HepG2 (cell line): ENCODE results near the gene OR2B2. TPM values are rescaled to one million over a fixed set of nuclear protein-coding genes. Genes with fewer than 3 reads are reported as not detected.
A peak's percentile ranks its signal among the peaks of the same experiment; 100 is the strongest.

Source experiments
- ATF7 ChIP-seq, 2 experiments: fragments of 450-650 bp in 1 of 2; sonication (generic) in 1 of 2; formaldehyde crosslinking in 1 of 2; IDR thresholded peaks; 2 replicates each; pipeline versions ENCODE4 v1.4.0 to v1.6.1; 2016 to 2020; ENCODE audit warnings: antibody characterized with exemption in 1 of 2, mild to moderate bottlenecking in 1 of 2, missing genetic modification reagents in 1 of 2
- FOXA1 ChIP-seq, 2 experiments: fragments of 450-650 bp in 1 of 2; sonication (generic) in 1 of 2; formaldehyde crosslinking in 1 of 2; IDR thresholded peaks; 2 replicates each; pipeline versions ENCODE4 v1.4.0 to v1.6.1; 2016 to 2020; ENCODE audit warnings: missing genetic modification reagents in 1 of 2
- GATAD2A ChIP-seq: IDR thresholded peaks from 2 replicates; pipeline ENCODE4 v1.6.1; 2016
- GLI4 ChIP-seq: sonication (generic); formaldehyde crosslinking; IDR thresholded peaks from 2 replicates; pipeline ENCODE4 v1.5.1; 2020; ENCODE audit warnings: missing genetic modification reagents, mild to moderate bottlenecking, moderate library complexity, borderline replicate concordance
- HNRNPH1 ChIP-seq: fragments of 200-400 bp; formaldehyde crosslinking; optimal IDR thresholded peaks from 2 replicates; pipeline ENCODE3; 2017; ENCODE audit warnings: mild to moderate bottlenecking, low read depth, low read length
- IRF1 ChIP-seq: sonication (generic); formaldehyde crosslinking; IDR thresholded peaks from 2 replicates; pipeline ENCODE4 v1.4.0; 2020; ENCODE audit warnings: low read depth, mild to moderate bottlenecking, missing genetic modification reagents
- IRF2 ChIP-seq: IDR thresholded peaks from 2 replicates; pipeline ENCODE4 v1.6.1; 2018; ENCODE audit warnings: missing genetic modification reagents, missing compliant biosample characterization
- KAT7 ChIP-seq: IDR thresholded peaks from 2 replicates; pipeline ENCODE4 v1.6.1; 2018; ENCODE audit warnings: borderline replicate concordance, missing compliant biosample characterization
- MIER3 ChIP-seq: IDR thresholded peaks from 2 replicates; pipeline ENCODE4 v1.6.1; 2016; ENCODE audit warnings: missing compliant biosample characterization, borderline replicate concordance
- NFRKB ChIP-seq: fragments of 450-650 bp; IDR thresholded peaks from 2 replicates; pipeline ENCODE4 v1.6.1; 2017
- NR2F6 ChIP-seq, 2 experiments: IDR thresholded peaks; 2 replicates each; pipeline ENCODE4 v1.6.1; 2016; ENCODE audit warnings: antibody characterized with exemption in 1 of 2, mild to moderate bottlenecking in 1 of 2
- NR3C1 ChIP-seq: sonication (generic); formaldehyde crosslinking; IDR thresholded peaks from 2 replicates; pipeline ENCODE4 v1.4.0; 2020; ENCODE audit warnings: missing genetic modification reagents
- PITX1 ChIP-seq: sonication (generic); formaldehyde crosslinking; IDR thresholded peaks from 2 replicates; pipeline ENCODE4 v1.5.1; 2020; ENCODE audit warnings: mild to moderate bottlenecking, missing genetic modification reagents
- RBAK ChIP-seq: sonication (generic); formaldehyde crosslinking; IDR thresholded peaks from 2 replicates; pipeline ENCODE4 v1.5.1; 2020; ENCODE audit warnings: mild to moderate bottlenecking, missing genetic modification reagents
- SMC3 ChIP-seq: IDR thresholded peaks from 2 replicates; pipeline ENCODE4 v1.6.1; 2011; ENCODE audit warnings: low read length, improper control_type of control experiment
- SRSF1 ChIP-seq: fragments of 200-400 bp; formaldehyde crosslinking; optimal IDR thresholded peaks from 2 replicates; pipeline ENCODE3; 2017; ENCODE audit warnings: mild to moderate bottlenecking, low read depth, low read length, moderate library complexity
- SUZ12 ChIP-seq: fragments of 150-350 bp; IDR thresholded peaks from 2 replicates; pipeline ENCODE4 v1.6.1; 2014; ENCODE audit warnings: low read depth, low read length
- TBX2 ChIP-seq: sonication (generic); formaldehyde crosslinking; IDR thresholded peaks from 2 replicates; pipeline ENCODE4 v1.5.0; 2020; ENCODE audit warnings: missing genetic modification reagents, mild to moderate bottlenecking, borderline replicate concordance
- TBX3 ChIP-seq: fragments of 450-650 bp; IDR thresholded peaks from 2 replicates; pipeline ENCODE4 v1.6.1; 2017; ENCODE audit warnings: antibody characterized with exemption, mild to moderate bottlenecking, inconsistent platforms, borderline replicate concordance
- THAP11 ChIP-seq: IDR thresholded peaks from 2 replicates; pipeline ENCODE4 v1.6.1; 2016; ENCODE audit warnings: missing biosample characterization, missing genetic modification reagents
- TOE1 ChIP-seq: sonication (generic); formaldehyde crosslinking; IDR thresholded peaks from 2 replicates; pipeline ENCODE4 v1.4.0; 2020; ENCODE audit warnings: mild to moderate bottlenecking, missing genetic modification reagents
- YY1 ChIP-seq: IDR thresholded peaks from 2 replicates; pipeline ENCODE4 v1.6.1; 2011; ENCODE audit warnings: low read length, low read depth, moderate library complexity, mild to moderate bottlenecking; ENCODE audit not compliant: insufficient read depth, insufficient replicate concordance
- ZFAT ChIP-seq: sonication (generic); formaldehyde crosslinking; conservative IDR thresholded peaks from 2 replicates; pipeline ENCODE4 v1.8.1; 2023; ENCODE audit warnings: missing genetic modification reagents, inconsistent platforms
- ZNF224 ChIP-seq: sonication (generic); formaldehyde crosslinking; IDR thresholded peaks from 2 replicates; pipeline ENCODE4 v1.5.0; 2020; ENCODE audit warnings: mild to moderate bottlenecking, missing genetic modification reagents
- ZNF251 ChIP-seq: sonication (generic); formaldehyde crosslinking; IDR thresholded peaks from 2 replicates; pipeline ENCODE4 v1.9.0; 2021; ENCODE audit warnings: mild to moderate bottlenecking, missing genetic modification reagents
- ZNF256 ChIP-seq: sonication (generic); formaldehyde crosslinking; conservative IDR thresholded peaks from 2 replicates; pipeline ENCODE4 v1.4.0; 2020; ENCODE audit warnings: missing genetic modification reagents
- ZNF296 ChIP-seq: sonication (generic); formaldehyde crosslinking; conservative IDR thresholded peaks from 2 replicates; pipeline ENCODE4 v1.5.0; 2020; ENCODE audit warnings: mild to moderate bottlenecking, missing genetic modification reagents
- ZNF350 ChIP-seq: sonication (generic); formaldehyde crosslinking; IDR thresholded peaks from 2 replicates; pipeline ENCODE4 v1.4.0; 2020; ENCODE audit warnings: mild to moderate bottlenecking, low read depth, missing genetic modification reagents, borderline replicate concordance
- ZNF569 ChIP-seq: sonication (generic); formaldehyde crosslinking; IDR thresholded peaks from 2 replicates; pipeline ENCODE4 v1.5.0; 2020; ENCODE audit warnings: mild to moderate bottlenecking, missing genetic modification reagents, moderate library complexity, borderline replicate concordance
- ZNF589 ChIP-seq: sonication (generic); formaldehyde crosslinking; conservative IDR thresholded peaks from 2 replicates; pipeline ENCODE4 v1.8.0; 2022; ENCODE audit warnings: mild to moderate bottlenecking, moderate library complexity, missing genetic modification reagents
- ZNF891 ChIP-seq: sonication (generic); formaldehyde crosslinking; IDR thresholded peaks from 2 replicates; pipeline ENCODE4 v1.5.0; 2020; ENCODE audit warnings: mild to moderate bottlenecking, missing genetic modification reagents
- polyA plus RNA-seq, 8 experiments: library from polyadenylated mRNA; depleted of rRNA in 3 of 8; stranded (reverse) in 7 of 8; unstranded in 1 of 8; fragments of >200 nt; fragmentation: Illumina TruSeq in 4 of 8; extraction: Trizol in 4 of 8; gene quantifications; 2 replicates each; pipeline versions ENCODE4 v1.2.1 to v1.2.3, GENCODE V29; 2011 to 2016; ENCODE audit warnings: low read depth in 4 of 8, missing spikeins in 1 of 8, mixed read lengths in 1 of 8; ENCODE audit not compliant: insufficient read depth in 1 of 8
- total RNA-seq, 5 experiments: library from RNA; depleted of rRNA; stranded (reverse); fragments of >200 nt; fragmentation: Illumina TruSeq; extraction: Trizol; gene quantifications; 2 replicates each; pipeline ENCODE4 v1.2.3, GENCODE V29; 2016; ENCODE audit warnings: low read depth in 1 of 5

OR2B2 gene
- total and polyA plus RNA-seq, 2 of the 13 experiments (the other 11 are each of a cell fraction or from before 2014, with no cell fraction given): not detected

GRCh38 chr6:27864906-27865849, 47.0 kb downstream of the OR2B2 start (continued):
- no peak for TF ChIP-seq MIER3
- no peak for TF ChIP-seq IRF2 (CRISPR knock-in tag)
- TF ChIP-seq SUZ12: no peak
- 0 out of 2 replicates have a peak, but pooled peaks have one; percentile 20 for TF ChIP-seq ZNF224 (CRISPR knock-in tag)
- peak; percentile 100 for TF ChIP-seq ATF7 (IDR thresholded peaks at IDR 0.05)
- no peak for TF ChIP-seq ATF7 (CRISPR knock-in tag; IDR thresholded peaks at IDR 0.05)
- TF ChIP-seq ZNF891 (CRISPR knock-in tag): peak; percentile 78; the same call in 1 of the 2 replicates
- TF ChIP-seq IRF1 (CRISPR knock-in tag): no peak
- TF ChIP-seq PITX1 (CRISPR knock-in tag): no peak; the same call in 1 of the 2 replicates
- no peak for TF ChIP-seq FOXA1 (IDR thresholded peaks at IDR 0.05)
- no peak for TF ChIP-seq FOXA1 (CRISPR knock-in tag; IDR thresholded peaks at IDR 0.05)
- no peak for TF ChIP-seq ZNF589 (CRISPR knock-in tag)
- TF ChIP-seq SRSF1: no peak
- TF ChIP-seq TOE1 (CRISPR knock-in tag): no peak
- no peak for TF ChIP-seq YY1
- TF ChIP-seq NR3C1: no peak
- no peak for TF ChIP-seq SMC3
- peak; percentile 32 for TF ChIP-seq THAP11 (CRISPR knock-in tag)
- no peak for TF ChIP-seq ZNF350 (CRISPR knock-in tag)
- no peak for TF ChIP-seq ZFAT (CRISPR knock-in tag)
- no peak for TF ChIP-seq ZNF251 (CRISPR knock-in tag)
- no peak for TF ChIP-seq NR2F6 (IDR thresholded peaks at IDR 0.05)
- no peak for TF ChIP-seq NR2F6 (CRISPR knock-in tag; IDR thresholded peaks at IDR 0.05)
- TF ChIP-seq TBX2 (CRISPR knock-in tag): no peak
- TF ChIP-seq GLI4 (CRISPR knock-in tag): no peak
- TF ChIP-seq RBAK: no peak
- no peak for TF ChIP-seq ZNF296 (CRISPR knock-in tag)
- no peak for TF ChIP-seq TBX3
- TF ChIP-seq ZNF569 (CRISPR knock-in tag): no peak
- TF ChIP-seq HNRNPH1: no peak
- TF ChIP-seq KAT7: no peak
- TF ChIP-seq NFRKB: no peak
- TF ChIP-seq GATAD2A (CRISPR knock-in tag): no peak; the same call in 1 of the 2 replicates
- no peak for TF ChIP-seq ZNF256 (CRISPR knock-in tag)
